Panc1 (cell line): ENCODE measurements around the gene PKD1L1. TPM values are rescaled to one million over a fixed set of nuclear protein-coding genes. Genes with fewer than 3 reads are reported as not detected.

ENCODE experiments used
- ATAC-seq: fragments of 200-7000 bp; cut with Tn5 transposase; 2 replicates; pipeline ENCODE4 v1.9.1; 2020; ENCODE audit warnings: mild to moderate bottlenecking, moderate library complexity
- BruUV-seq: library from RNA; stranded (reverse); fragments of 400-500 nt; replicated peaks from 2 replicates; lab custom pipeline; 2021; lab: Mats Ljungman, UMichigan
- CTCF ChIA-PET: fragments of 300-600 bp; sonication (Branson Sonifier 250); formaldehyde crosslinking; loops from one replicate; lab custom pipeline; 2022; ENCODE audit warnings: antibody characterized with exemption; lab: Charles Lee
- POLR2A ChIA-PET: fragments of 300-600 bp; sonication (Branson Sonifier 250); formaldehyde crosslinking; loops from one replicate; lab custom pipeline; 2022; ENCODE audit warnings: antibody characterized with exemption; lab: Charles Lee
- DNase-seq: peaks from one replicate; pipeline ENCODE4 v3.0.0-alpha.2; 2010; ENCODE audit warnings: low read depth, low spot score
- H3K27ac ChIP-seq: 2 replicates; pipeline ENCODE4 v1.5.1; 2011; ENCODE audit warnings: mild to moderate bottlenecking, low read length, inconsistent platforms
- H3K27me3 ChIP-seq: fragments of 200-500 bp; sonication (Bioruptor generic); 2 replicates; pipeline ENCODE4 v1.6.0; 2014; ENCODE audit warnings: low read length, inconsistent platforms; ENCODE audit not compliant: control insufficient read depth, insufficient read depth
- H3K36me3 ChIP-seq: fragments of 200-500 bp; sonication (Bioruptor generic); 2 replicates; pipeline ENCODE4 v1.5.1; 2014; ENCODE audit warnings: inconsistent platforms, mild to moderate bottlenecking, low read length, moderate library complexity; ENCODE audit not compliant: control insufficient read depth, insufficient read depth
- H3K4me1 ChIP-seq: 2 replicates; pipeline ENCODE4 v1.5.1; 2011; ENCODE audit warnings: inconsistent platforms, mild to moderate bottlenecking, low read length, moderate library complexity; ENCODE audit not compliant: control insufficient read depth, insufficient read depth
- H3K4me3 ChIP-seq, 2 experiments: 2 replicates each; pipeline ENCODE4 v1.5.1; 2011 to 2012; ENCODE audit warnings: low read depth in 2 of 2, low read length in 2 of 2, mild to moderate bottlenecking in 2 of 2, inconsistent platforms in 1 of 2, moderate library complexity in 1 of 2
- H3K9me3 ChIP-seq: fragments of 200-500 bp; sonication (Bioruptor generic); 2 replicates; pipeline ENCODE4 v1.5.1; 2014; ENCODE audit warnings: low read depth, mild to moderate bottlenecking, inconsistent platforms, low read length, moderate library complexity; ENCODE audit not compliant: control insufficient read depth, insufficient read depth
- POLR2AphosphoS5 ChIP-seq: IDR thresholded peaks from 2 replicates; pipeline ENCODE4 v1.6.1; 2012; ENCODE audit warnings: mild to moderate bottlenecking, low read depth, low read length, moderate library complexity
- SIN3A ChIP-seq: IDR thresholded peaks from 2 replicates; pipeline ENCODE4 v1.6.1; 2012; ENCODE audit warnings: low read depth, mild to moderate bottlenecking, low read length, moderate library complexity, borderline replicate concordance; ENCODE audit not compliant: insufficient read depth
- TCF7L2 ChIP-seq: IDR thresholded peaks from 2 replicates; pipeline ENCODE4 v1.6.1; 2011; ENCODE audit warnings: mild to moderate bottlenecking, low read depth, low read length, inconsistent platforms
- in situ Hi-C: cut with HindIII; loops from 2 replicates; pipeline ENCODE4 v1.10.0; 2016; ENCODE audit warnings: low sequenced_read_pairs, low pct_unique_long_range_greater_than_20kb
- intact Hi-C: fragments of 100-400 bp; cut with micrococcal nuclease; formaldehyde crosslinking; loops from one replicate; pipeline ENCODE4 v1.10.0; 2022; ENCODE audit not compliant: unreplicated experiment
- total RNA-seq: library from RNA; stranded (reverse); gene quantifications from one replicate; pipeline ENCODE4 v1.2.1, GENCODE V29; 2021; ENCODE audit not compliant: unreplicated experiment
- TF ChIP-seq, protein P1 (sequence below): fragments of 450-650 bp; IDR thresholded peaks from 2 replicates; pipeline ENCODE4 v1.5.1; 2017; ENCODE audit warnings: mild to moderate bottlenecking
- TF ChIP-seq, protein P2 (sequence below), 2 experiments: IDR thresholded peaks; 2 replicates each; pipeline ENCODE4 v1.6.1; 2011 to 2012; ENCODE audit warnings: low read depth in 2 of 2, control low read depth in 1 of 2, low read length in 1 of 2, mild to moderate bottlenecking in 1 of 2, moderate library complexity in 1 of 2; ENCODE audit not compliant: insufficient read depth in 1 of 2

The PKD1L1 gene
- total RNA-seq, 1 experiment from 2014 or later, result 2.2 TPM

DNA sequence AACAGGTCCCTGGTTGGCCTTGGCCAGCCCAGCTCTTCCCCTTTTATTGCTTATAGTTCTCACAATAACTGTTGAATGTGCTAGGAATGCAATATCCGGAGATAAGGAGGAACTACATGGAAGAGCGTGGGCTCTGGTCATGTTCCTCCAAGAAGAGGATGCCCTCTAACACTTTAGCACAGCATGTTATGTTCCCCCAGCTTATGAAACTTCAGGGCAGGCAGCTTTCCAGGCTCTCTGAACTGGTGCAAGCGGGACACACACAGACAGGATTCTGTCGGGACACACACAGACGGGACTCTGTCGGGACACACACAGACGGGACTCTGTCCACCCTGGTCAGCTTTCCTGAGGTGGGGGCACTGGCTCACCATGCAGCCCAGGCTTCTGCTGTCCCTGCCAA lies 141.6 kb downstream of the PKD1L1 start:
- POLR2A ChIA-PET, result interaction anchor here (0.6 kb wide), 1 partner anchor 296 kb away, joined by 17 read pairs; no protein-coding TSS in a partner anchor
- H3K36me3 ChIP-seq, result no peaks in the 10 kb centered on the region
- intact Hi-C loops, result no loop called here
- H3K27me3 ChIP-seq, result no peaks in the 10 kb centered on the region
- no peak for DNase-seq
- no peak overlapping the region for H3K4me3 ChIP-seq
- peak; percentile 42 for ATAC-seq
- TF ChIP-seq, protein P1, sequence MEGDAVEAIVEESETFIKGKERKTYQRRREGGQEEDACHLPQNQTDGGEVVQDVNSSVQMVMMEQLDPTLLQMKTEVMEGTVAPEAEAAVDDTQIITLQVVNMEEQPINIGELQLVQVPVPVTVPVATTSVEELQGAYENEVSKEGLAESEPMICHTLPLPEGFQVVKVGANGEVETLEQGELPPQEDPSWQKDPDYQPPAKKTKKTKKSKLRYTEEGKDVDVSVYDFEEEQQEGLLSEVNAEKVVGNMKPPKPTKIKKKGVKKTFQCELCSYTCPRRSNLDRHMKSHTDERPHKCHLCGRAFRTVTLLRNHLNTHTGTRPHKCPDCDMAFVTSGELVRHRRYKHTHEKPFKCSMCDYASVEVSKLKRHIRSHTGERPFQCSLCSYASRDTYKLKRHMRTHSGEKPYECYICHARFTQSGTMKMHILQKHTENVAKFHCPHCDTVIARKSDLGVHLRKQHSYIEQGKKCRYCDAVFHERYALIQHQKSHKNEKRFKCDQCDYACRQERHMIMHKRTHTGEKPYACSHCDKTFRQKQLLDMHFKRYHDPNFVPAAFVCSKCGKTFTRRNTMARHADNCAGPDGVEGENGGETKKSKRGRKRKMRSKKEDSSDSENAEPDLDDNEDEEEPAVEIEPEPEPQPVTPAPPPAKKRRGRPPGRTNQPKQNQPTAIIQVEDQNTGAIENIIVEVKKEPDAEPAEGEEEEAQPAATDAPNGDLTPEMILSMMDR, result no peak
- TF ChIP-seq, protein P2, sequence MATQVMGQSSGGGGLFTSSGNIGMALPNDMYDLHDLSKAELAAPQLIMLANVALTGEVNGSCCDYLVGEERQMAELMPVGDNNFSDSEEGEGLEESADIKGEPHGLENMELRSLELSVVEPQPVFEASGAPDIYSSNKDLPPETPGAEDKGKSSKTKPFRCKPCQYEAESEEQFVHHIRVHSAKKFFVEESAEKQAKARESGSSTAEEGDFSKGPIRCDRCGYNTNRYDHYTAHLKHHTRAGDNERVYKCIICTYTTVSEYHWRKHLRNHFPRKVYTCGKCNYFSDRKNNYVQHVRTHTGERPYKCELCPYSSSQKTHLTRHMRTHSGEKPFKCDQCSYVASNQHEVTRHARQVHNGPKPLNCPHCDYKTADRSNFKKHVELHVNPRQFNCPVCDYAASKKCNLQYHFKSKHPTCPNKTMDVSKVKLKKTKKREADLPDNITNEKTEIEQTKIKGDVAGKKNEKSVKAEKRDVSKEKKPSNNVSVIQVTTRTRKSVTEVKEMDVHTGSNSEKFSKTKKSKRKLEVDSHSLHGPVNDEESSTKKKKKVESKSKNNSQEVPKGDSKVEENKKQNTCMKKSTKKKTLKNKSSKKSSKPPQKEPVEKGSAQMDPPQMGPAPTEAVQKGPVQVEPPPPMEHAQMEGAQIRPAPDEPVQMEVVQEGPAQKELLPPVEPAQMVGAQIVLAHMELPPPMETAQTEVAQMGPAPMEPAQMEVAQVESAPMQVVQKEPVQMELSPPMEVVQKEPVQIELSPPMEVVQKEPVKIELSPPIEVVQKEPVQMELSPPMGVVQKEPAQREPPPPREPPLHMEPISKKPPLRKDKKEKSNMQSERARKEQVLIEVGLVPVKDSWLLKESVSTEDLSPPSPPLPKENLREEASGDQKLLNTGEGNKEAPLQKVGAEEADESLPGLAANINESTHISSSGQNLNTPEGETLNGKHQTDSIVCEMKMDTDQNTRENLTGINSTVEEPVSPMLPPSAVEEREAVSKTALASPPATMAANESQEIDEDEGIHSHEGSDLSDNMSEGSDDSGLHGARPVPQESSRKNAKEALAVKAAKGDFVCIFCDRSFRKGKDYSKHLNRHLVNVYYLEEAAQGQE (IDR thresholded peaks at IDR 0.05; ENCODE audit: insufficient read depth in 1 of 2, low read depth in 2 of 2, low read length in 1 of 2), result no peak
- TF ChIP-seq TCF7L2 (no peak), POLR2AphosphoS5 (no peak), SIN3A (no peak)
- in situ Hi-C loops, result no loop called here
- H3K4me1 ChIP-seq, result peaks cover 70% of the 10 kb centered on the region
- H3K27ac ChIP-seq, result peak overlapping the region; percentile 95
- CTCF ChIA-PET, result interaction anchor here (0.5 to 1.4 kb wide), 4 partner anchors 13 to 138 kb away, joined by 3 to 4 read pairs (median 4); no protein-coding TSS in a partner anchor
- BruUV-seq, result no TSS peak
- H3K9me3 ChIP-seq, result no peaks in the 10 kb centered on the region

DNA sequence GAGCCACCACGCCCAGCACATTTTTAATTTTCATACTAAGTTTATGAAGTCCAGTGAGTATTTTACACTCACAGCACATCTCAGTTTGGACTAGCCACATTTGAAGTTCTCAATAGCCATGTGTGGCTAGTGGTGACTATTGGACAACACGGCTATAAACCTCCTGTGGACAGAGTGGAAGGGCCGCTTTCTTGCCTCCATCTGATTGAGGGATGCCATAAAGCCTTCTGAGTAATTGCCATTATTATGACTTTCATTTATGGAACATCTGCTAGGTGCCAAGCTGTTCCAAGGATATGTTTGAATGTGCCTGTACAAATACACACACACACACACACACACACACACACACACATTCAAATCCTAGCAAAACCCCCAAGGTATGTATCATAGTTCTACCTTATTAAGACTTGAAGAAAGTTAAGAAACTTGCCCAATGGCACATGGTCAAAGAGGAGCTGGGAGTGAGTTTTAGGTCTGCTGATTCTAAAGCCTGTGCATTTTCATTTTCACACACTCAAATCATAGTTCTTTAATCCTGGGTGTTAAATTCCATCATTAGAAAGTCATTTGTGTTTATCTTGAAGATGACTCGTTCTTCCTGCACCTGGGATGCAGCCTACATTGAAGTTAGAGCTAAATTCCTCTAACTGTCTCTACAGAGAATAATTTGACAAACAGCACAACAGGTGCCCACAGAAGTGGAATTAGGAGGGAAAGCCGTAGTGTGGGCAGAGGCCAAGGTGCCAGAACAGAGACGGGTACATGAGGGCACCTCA lies 143.3 kb downstream of the PKD1L1 start:
- no peaks in the 10 kb centered on the region for H3K36me3 ChIP-seq
- H3K4me1 ChIP-seq, result peaks cover 70% of the 10 kb centered on the region
- no peak for ATAC-seq
- H3K27ac ChIP-seq, result peak overlapping the region; percentile 95
- no peak for DNase-seq
- H3K9me3 ChIP-seq, result no peaks in the 10 kb centered on the region
- POLR2A ChIA-PET, result interaction anchor here (0.5 kb wide), 1 partner anchor 308 kb away, joined by 9 read pairs; no protein-coding TSS in a partner anchor
- in situ Hi-C loops, result no loop called here
- CTCF ChIA-PET, result interaction anchor here (1.0 kb wide), 1 partner anchor 18 kb away, joined by 4 read pairs; no protein-coding TSS in a partner anchor
- no peaks in the 10 kb centered on the region for H3K27me3 ChIP-seq
- TF ChIP-seq, protein P2 (IDR thresholded peaks at IDR 0.05; ENCODE audit: insufficient read depth in 1 of 2, low read depth in 2 of 2, low read length in 1 of 2), result no peak
- no peak for TF ChIP-seq SIN3A
- TF ChIP-seq, protein P1, result no peak
- no TSS peak for BruUV-seq
- no peak overlapping the region for H3K4me3 ChIP-seq
- intact Hi-C loops, result no loop called here
